ELR (cell line): ENCODE measurements around the gene SETBP1.

Experiments used
- DNase-seq: peaks from one replicate; pipeline ENCODE4 v3.0.0-alpha.2; 2015; ENCODE audit warnings: low read depth

The SETBP1 gene

DNA sequence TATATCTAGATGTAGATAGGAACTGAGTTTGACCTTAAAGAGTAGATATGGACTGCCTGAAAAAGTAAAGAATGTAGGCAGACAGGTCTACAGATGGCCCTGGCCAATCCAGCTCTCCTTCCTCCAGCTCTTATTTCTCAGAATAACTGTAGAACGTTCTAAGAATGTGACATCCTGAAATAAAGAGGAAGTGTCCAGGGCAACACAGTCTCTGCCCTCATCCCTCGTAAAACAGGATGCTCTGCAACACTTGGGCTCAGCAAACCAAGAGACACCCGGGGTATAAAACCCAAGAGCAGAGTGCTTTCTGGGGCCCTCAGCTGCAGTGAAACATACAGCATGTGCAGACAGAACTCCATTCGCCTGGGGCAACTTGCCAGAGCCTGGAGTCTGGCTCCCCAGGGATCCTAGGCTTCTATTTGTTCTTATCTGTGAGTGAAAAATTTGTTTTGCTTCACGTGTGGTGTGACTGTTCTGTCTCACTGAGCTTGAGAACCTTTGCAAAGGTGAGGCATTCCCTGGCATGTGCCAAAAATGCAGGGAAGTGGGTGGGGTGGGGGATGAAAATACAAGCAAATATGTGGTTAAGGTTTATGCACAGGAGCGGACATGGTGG, 401.0 kb downstream of the SETBP1 start:
- DNase-seq: no peak

DNA sequence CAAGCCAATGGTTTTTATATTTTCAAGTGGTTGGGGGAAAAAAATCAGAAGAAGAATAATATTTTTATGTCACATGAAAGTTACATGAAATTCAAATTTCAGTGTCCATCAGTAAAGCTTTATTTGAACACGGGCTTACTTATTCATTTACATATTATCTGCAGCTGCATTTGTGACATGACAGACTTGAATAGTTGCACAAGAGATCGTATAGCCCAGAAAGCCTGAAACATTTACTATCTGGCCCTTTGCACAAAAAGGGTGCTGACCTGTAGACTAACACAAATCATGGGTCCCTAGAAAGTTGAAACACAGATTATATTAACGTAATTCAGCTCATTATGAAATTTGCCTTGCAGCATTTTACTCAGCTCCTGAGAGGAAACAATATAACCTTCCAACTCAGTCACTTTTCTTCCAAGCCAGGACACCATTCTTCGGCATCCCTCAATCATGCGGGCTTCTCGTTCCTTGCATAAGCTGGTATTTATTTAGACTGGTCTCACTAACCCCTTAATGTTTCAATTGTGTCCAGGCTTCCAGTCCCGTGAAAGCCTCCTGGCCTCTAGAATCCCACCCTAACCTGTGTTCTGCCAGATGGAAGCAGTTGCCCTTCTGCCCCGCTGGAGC, 402.7 kb downstream of the SETBP1 start:
- no peak for DNase-seq

DNA sequence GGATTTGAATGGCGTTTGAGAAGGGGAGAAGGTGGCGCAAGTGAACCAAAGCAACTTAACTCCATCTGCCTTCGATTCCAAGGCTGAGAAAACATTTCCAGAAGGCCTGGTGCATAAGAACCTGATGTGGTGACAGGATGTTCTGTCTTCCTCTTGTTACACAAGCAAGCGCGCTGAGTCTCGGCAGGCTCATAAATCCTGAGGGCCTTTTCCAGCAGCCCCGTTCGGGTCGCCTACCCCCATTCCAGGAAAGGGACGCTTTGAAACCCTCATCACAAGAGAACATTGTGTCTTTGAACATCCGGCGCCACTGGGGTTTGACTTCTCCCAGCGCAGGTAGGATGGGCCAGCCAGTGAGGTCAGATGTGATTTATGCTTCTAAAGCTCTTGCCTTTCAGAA, 403.5 kb downstream of the SETBP1 start:
- DNase-seq: no peak

DNA sequence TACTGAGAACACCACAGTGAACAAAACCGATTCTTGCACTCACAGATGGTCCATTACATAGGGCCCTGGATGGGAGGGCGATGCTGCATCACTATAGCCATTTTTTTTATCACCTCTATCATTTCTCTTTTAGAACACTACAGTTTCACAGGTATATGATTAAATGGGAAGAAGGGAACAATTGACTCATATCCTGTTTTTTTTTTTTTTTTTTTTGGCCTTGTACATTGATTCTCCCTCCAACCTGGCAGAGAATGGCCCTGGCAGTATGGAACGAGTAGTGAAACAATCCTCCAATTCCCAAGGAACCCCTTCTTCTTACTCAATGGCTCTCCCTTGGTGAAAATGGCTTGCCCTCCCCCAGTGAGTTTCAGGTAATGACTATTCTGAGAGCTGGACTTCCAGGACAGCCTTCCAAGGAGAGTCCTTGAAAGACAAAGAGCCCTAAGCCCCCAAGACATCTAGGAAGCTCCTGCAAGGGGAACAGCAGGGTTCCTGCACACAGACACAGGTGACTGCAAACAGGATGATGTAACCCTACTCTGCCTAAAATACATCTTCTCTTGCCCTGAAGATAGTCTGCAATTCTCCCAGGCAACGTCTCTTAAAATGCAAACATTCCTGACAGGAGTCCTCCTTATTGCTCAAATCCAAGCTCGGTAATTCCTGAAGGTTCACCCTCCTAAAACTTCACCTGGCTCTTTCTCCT, 405.4 kb downstream of the SETBP1 start:
- no peak for DNase-seq

DNA sequence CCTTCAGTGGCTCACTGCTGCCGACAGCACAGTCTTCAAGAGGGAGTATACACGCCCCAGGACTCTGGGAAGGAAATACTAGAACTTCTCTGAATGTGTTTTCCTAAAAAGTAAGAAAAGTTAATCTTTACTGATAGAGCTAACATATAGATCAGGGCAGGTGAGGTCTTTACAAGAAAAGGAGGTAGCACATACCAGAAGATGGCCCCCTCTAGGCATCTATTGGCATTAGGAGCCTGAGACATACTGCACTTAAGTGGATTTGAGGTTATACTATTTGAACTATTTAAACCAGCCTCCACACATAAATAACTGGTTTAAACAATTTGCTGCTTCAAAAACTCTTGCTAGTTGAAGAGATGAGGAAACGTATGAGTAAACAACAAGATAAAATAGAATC, 406.1 kb downstream of the SETBP1 start:
- no peak for DNase-seq

DNA sequence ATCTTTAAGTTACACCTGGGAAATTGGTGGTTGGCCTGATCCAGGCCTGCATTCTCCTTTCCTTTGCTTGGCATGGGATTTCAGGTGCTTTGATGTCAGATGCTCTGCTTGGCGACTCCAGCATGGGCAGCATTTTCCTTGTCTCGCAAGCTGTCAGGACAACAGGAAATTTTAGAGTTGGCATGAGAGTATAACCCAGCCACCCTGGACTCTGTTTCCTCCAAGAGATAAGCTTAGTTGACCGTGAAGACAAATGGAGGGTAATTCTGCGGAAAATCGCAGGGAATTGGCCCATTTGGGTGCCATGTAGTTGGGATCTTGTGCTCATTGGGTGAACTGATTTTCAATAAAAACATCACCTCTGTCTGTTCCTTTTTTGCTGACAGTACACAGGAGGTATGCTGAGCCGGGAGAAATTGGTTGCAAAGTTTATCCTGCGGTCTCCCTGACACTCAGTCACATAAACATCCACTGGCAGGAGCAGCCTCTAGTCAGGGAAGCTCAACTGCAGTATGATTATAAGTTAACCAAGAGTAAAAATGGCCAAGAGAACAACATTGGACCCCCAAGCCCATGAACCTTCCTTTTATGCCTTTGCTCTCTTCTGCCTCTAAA, 409.9 kb downstream of the SETBP1 start:
- DNase-seq: no peak

DNA sequence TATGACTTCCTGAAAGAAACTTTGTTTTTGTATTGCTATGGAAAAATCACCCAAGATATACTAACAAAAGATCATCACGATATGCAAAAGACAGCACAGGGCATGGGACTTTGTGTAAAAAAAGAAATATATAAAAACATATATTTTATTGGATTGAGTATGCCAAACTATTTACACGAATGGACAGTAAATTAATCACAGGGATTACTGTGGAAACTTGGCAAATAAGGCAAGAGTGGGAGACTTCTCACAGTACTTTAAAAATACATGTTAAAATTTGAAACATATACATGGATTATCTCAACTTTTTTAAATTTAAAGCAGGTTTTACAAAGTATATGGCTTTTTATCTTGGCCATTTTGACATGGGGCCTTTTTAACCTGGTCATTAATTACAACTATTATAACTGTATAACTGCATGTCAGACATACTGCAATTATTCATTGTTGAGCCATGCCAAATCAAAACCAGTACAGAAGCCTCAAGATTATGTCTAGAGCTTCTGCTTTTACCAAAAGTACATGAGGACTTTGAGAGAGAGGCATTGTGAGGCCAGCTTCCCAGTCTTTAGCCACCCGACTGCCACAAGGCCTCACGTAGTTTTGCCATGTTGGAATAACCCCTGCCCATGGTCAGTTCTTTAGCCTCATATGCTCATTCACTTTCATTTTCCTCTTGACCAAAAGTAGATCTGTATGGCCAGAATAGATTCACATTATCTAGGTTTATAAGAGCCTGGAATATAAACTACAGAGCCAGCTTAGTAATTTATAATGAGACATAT, 419.8 kb downstream of the SETBP1 start:
- DNase-seq: no peak

DNA sequence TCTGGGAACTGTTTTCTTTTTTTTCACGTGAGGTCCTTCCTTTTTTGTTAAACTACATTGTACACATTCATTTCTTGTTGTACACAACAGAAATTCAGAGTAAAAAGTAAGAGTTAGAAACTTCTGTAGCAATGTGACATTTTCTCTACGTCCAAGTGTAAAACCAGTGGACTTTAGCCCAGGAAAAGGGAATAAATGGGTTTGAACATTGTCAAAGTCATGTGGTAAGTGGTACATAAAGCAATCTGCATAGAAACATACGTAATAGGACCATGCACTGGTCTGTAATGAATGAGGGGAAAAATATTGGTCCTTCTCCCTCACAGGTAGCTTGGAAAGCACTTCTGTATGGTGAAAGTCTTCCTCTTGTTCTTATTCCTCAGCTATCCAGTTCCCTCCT, 421.4 kb downstream of the SETBP1 start:
- no peak for DNase-seq

DNA sequence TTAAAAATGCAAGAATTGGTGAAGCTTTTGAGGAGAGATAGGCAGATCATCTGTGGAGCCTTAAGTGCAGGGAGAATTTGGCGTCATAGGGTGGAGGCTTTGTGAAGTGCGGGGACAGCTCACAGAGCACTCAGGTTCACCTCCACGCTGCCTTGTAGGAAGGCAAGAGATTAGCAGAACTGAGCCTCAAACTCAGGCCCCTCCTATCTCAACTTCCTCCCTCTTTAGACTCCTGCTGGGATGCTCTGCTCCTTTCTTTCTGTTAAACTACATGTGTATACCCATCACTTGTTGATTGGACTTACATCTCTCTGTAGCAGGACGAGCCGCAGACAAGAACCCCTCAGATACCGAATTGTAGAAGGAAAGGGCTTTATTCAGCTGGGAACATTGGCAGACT, 422.2 kb downstream of the SETBP1 start:
- DNase-seq: no peak

DNA sequence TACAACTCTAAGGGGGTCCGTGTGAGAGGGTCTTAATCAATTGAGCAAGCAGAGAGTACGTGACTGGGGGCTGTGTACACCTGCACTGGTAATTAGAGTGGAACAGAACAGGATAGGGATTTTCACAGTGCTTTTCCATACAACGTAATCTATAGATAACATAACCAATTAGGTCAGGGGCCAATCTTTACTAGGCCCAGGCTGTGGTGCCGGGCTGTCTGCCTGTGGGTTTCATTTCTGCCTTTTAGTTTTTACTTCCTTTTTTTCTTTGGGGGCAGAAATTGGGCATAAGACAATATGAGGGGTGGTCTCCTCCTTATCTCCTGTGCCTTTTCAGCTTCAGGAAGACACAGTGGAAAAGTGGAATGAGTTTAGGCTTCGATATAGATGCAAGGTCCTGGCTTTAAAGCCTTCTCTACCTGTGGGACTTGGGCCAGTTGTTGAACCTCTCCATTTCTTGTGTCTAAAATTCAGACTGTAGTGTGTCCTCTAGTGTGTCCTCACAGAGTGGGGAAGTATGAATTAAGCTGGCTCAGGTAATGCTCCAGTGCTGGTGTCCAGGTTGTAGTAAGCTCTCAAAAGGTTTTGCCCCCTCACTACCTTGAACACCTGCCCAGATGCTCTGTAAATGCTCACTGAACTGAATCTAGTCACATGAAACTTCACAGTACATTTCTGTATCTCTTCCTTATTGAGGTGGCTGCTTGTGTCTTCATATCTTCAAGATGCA, 422.8 kb downstream of the SETBP1 start:
- no peak for DNase-seq

DNA sequence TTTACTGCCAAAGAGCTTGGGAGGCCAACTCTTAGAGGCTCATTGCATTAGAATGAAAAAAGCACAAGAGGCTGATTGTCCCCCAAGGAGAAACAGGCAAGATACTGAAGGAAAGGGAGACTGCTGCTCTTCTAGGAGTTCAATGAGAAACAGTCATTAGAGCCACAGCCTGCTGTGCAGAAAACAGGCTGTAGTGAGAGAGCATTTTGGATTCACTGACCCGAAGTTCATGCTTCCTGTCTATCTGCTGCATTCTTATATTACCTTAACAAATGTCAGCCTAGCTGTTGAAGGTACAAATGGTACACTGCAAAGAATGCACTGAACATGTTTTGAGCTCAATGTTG, 423.3 kb downstream of the SETBP1 start:
- DNase-seq: no peak

DNA sequence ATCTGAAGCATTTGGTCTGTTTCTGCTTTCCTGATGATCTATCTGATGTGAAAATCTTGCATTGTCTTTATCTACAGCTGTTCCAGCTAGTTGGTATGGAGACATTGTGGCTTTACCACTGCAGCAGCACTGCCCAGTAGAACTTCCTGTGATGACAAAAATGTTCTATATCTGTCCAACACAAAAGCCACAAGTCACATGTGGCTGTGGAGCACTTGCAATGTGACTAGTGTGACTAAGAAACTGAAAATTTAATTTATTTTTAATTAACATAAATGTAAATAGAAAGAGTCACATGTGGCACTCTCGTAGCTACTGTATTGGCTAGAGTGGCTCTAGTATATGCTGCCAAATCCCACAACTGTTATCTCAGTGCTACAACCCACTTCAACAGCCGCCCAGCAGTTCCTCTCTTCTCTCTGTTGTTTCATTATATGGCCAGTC, 425.7 kb downstream of the SETBP1 start:
- no peak for DNase-seq

DNA sequence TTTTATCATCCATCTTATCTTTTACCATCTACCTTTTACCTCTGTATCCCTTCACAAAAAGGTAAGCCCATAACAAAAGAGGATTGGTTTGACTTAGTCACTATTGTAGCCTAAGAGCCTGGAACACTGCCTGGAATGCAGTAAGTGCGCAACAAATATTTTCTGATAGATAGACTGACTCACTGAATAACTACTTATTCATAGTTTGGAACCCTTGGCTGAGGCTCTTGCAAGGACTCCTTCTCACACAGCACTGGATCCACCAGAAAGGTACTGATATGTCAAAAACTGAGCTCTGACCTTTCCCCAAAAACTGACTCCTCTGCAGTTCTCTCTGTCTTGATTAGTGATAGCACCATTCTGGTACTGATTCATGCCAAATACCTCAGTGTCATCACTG, 426.7 kb downstream of the SETBP1 start:
- DNase-seq: no peak

DNA sequence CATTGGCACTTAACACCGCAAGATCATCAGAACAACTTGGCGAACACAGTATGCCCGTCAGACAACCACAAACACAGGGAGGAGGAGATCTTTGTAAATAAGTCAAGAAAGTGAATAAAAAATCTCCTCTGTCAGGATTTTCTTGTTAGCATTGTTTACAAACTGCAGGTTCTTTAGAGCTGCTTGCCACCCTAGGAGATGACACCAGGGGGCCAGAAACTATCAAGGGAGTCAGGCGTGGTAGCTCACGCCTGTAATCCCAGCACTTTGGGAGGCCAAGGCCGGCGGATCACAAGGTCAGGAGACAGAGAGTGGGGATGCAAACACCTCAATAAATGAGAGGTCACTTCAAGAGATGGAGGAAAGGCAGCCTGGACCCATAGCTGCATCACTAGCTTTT, 428.1 kb downstream of the SETBP1 start:
- DNase-seq: no peak

DNA sequence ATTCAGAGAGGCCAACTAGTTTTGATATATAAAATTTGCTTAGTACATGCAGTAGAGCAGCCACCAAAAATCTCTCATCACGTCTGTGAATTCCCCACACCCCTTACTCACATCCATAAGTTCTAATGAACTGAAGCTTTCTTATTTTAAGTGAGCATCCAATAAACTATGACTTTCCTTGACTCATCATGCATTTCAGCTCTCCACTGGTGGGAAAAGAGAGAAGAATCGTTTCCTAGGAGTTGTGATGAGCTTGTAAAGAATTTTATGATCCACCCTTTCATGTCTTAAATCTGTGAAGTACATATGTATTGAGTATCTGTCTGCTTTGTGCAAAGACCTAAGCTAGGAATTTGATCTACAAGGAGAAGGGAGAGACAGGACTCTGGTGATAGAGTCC, 428.6 kb downstream of the SETBP1 start:
- no peak for DNase-seq

DNA sequence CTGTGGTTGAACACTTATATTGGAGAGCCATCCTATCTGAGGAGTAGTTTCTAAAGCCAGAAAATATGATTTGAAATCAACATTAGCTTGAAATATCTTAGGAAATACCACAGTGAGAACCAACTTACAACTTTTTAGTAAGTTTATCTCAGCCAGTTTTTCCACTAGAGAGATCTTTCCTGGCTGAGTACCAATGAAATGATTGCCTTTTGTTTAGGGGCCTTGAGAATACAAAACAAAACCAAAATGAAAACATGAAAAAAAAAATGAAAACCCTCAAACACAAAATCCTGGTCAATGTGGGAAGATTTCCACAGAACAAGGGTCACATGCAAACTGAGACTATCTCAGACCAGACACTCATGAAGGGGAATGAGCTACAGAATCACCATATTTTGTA, 429.0 kb downstream of the SETBP1 start:
- DNase-seq: no peak

DNA sequence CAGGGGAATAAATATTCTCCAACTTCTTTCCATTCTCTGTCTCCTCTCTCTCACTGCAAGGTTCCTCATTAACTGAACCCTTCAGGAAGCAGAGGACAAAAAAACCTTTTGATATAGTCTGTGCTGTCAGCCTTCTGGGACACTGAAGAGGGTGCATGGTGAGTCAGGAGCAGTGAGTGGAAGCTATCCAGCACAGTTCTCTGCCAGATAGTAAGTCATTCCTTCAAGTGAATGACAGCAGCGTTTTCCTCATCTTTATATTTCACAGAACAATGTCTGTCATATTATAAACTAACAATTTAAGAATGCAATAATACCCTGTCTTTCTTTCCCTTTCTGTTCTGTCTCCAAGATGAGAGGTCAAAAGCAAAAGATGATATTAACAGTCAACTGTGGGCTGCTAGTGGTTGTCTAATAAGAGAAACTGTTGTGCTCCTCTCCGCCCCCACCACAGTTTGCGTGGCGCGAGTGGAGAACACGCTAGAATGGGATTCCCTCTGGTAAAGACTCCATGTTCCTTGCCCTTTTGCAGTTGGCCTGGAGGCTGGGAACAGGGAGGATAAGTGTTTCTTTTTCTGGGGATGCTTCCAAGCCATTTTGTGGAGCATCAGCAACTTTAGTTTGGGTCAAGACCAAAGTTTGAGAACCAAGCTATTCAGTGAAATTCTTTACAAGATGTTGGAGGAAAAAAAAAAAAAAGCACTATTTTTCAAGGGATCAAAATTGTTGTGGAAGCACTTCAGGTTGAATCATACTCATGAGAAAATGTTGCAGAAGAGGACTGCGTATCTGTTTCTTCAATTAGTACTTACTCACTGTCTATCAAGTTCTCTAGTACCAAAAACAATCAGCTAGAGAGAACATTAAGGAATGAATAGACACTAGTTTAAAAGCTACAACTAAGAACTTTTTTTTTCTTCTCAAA, 430.2 kb downstream of the SETBP1 start:
- DNase-seq: no peak

DNA sequence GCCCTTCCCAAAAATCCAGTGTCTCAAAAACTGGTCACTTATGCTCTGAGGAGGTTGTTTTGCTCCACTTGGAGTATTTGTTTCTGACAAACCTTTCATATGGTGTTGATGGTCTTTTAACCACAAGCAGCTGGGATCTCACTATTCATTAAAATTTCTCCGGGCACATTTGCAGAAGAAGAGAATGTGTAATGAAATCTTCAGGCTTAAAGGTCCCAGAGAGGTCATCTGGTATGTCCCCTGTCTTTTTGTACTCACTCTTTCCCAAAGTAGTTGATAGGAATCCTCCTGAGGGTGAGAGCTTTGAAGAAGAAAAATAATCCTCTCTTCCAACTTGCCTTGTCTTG, 430.8 kb downstream of the SETBP1 start:
- DNase-seq: no peak

DNA sequence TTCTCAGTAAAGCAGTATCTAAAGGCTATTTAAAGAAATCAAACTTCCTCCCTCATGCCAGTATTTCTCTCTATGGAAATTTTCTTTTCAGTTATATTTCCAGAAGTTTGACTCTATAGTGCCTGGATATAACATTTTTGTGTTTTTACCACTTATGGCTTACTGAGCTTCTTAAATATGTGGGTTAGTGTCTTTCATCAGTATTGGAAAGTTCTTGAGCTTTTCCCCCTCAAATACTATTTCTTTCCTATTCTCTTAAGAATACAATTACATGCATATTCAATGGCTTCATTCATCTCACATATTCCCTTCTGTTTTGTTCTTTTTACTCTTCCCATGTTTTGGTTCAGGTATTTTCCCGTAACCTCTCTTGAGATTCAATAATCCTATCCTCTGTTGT, 432.0 kb downstream of the SETBP1 start:
- no peak for DNase-seq

DNA sequence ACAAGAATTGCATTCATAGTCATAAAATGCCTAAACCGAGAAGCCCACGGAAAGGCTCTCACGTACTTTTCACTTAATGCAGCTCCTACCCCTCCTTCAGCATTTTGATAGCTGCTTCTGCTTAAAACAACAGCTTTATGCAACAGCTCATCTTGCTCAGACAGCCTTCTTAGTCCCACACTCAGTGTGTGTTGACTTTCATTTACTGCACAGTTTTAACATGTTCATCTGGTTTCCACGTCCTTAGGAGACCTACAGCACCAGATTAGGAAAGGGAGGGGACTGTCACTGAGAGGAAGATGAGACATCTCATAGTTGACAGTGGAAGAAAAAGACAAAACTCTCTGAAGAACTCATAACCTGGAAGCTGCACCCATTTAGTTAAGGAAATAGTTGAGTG, 435.4 kb downstream of the SETBP1 start:
- DNase-seq: no peak
